GM12892 (cell line): ENCODE data around the gene STIM2.

Experiments used
- POLR2A ChIP-seq: IDR thresholded peaks from 2 replicates; pipeline ENCODE4 v1.6.1; 2011; ENCODE audit warnings: low read depth, low read length, control low read depth
- POLR2AphosphoS5 ChIP-seq: IDR thresholded peaks from 2 replicates; pipeline ENCODE4 v1.6.1; 2011; ENCODE audit warnings: low read depth, low read length, control low read depth
- TAF1 ChIP-seq: IDR thresholded peaks from 2 replicates; pipeline ENCODE4 v1.6.1; 2011; ENCODE audit warnings: low read depth, mild to moderate bottlenecking, control low read depth, low read length, borderline replicate concordance

GRCh38 chr4:26911254-26911653 lies 50.6 kb downstream of the STIM2 start:
- no peak for TF ChIP-seq POLR2A
- no peak for TF ChIP-seq POLR2AphosphoS5
- TF ChIP-seq TAF1, result no peak
